Common myeloid progenitor, CD34-positive (primary cell): ENCODE measurements around the gene TBC1D1.
A peak's percentile ranks its signal among the peaks of the same experiment; 100 is the strongest.
"Not testable (repeated sequence)": the region's sequence is repeated elsewhere in the genome, so short reads cannot be mapped to it uniquely, and the experiment has no call there.

Experiments
- CTCF ChIA-PET: fragments of 350-600 bp; sonication (Branson Sonifier 250); formaldehyde crosslinking; loops from one replicate; lab custom pipeline; 2021; ENCODE audit warnings: antibody characterized with exemption; lab: Charles Lee
- POLR2A ChIA-PET: fragments of 350-600 bp; sonication (Branson Sonifier 250); formaldehyde crosslinking; loops from one replicate; lab custom pipeline; 2021; ENCODE audit warnings: antibody characterized with exemption; lab: Charles Lee
- DNase-seq, 3 donors: peaks; one replicate each; pipeline versions ENCODE4 v3.0.0 to v3.0.0-alpha.2; 2013
- H3K27ac ChIP-seq, 2 experiments: 1 replicate in 1 of 2; 2 replicates in 1 of 2; pipeline ENCODE4 v1.7.0; 2013; ENCODE audit warnings: inconsistent platforms in 2 of 2, low read length in 2 of 2, mild to moderate bottlenecking in 2 of 2, low read depth in 1 of 2, moderate library complexity in 1 of 2; ENCODE audit not compliant: severe bottlenecking in 2 of 2, insufficient read depth in 1 of 2, poor library complexity in 1 of 2
- H3K27me3 ChIP-seq, 5 experiments: replicated peaks in 2 of 5; 1 replicate in 3 of 5; 2 replicates in 2 of 5; pipeline versions ENCODE4 v1.6.1 to v1.7.0; 2013; ENCODE audit warnings: low read length in 4 of 5, mild to moderate bottlenecking in 2 of 5, moderate library complexity in 2 of 5, inconsistent platforms in 1 of 5; ENCODE audit not compliant: insufficient read depth in 5 of 5, control insufficient read depth in 4 of 5
- H3K36me3 ChIP-seq, 4 experiments: 1 replicate in 2 of 4; 2 replicates in 2 of 4; pipeline versions ENCODE4 v1.6.1 to v1.7.0; 2013; ENCODE audit warnings: low read length in 3 of 4, control low read depth in 1 of 4, mild to moderate bottlenecking in 1 of 4; ENCODE audit not compliant: control insufficient read depth in 4 of 4, insufficient read depth in 4 of 4
- H3K4me1 ChIP-seq, 4 experiments: 1 replicate in 3 of 4; 2 replicates in 1 of 4; pipeline versions ENCODE4 v1.6.1 to v1.7.1; 2013; ENCODE audit warnings: low read length in 3 of 4, mild to moderate bottlenecking in 3 of 4, control low read depth in 1 of 4, inconsistent platforms in 1 of 4, moderate library complexity in 1 of 4; ENCODE audit not compliant: control insufficient read depth in 4 of 4, insufficient read depth in 4 of 4; ENCODE audit errors: control extremely low read depth in 1 of 4
- H3K4me3 ChIP-seq, 7 experiments: 1 replicate in 4 of 7; 2 replicates in 3 of 7; pipeline versions ENCODE4 v1.5.1 to v1.7.0; 2013; ENCODE audit warnings: mild to moderate bottlenecking in 7 of 7, low read length in 6 of 7, moderate library complexity in 6 of 7, inconsistent platforms in 2 of 7, low read depth in 2 of 7, control low read depth in 1 of 7; ENCODE audit not compliant: insufficient read depth in 4 of 7, control insufficient read depth in 1 of 7; ENCODE audit errors: extremely low read depth in 1 of 7
- H3K9me3 ChIP-seq, 5 experiments: 1 replicate in 4 of 5; 2 replicates in 1 of 5; pipeline versions ENCODE4 v1.6.1 to v1.7.1; 2013; ENCODE audit warnings: low read length in 4 of 5, mild to moderate bottlenecking in 2 of 5, inconsistent platforms in 1 of 5, low read depth in 1 of 5, moderate library complexity in 1 of 5; ENCODE audit not compliant: control insufficient read depth in 4 of 5, insufficient read depth in 2 of 5; ENCODE audit errors: control extremely low read depth in 1 of 5
- WGBS: methylation state at CpG from one replicate; pipeline ENCODE4 v1.1.5; 2013; ENCODE audit not compliant: insufficient coverage; 5-methylcytosine and 5-hydroxymethylcytosine counted together

Gene TBC1D1

DNA sequence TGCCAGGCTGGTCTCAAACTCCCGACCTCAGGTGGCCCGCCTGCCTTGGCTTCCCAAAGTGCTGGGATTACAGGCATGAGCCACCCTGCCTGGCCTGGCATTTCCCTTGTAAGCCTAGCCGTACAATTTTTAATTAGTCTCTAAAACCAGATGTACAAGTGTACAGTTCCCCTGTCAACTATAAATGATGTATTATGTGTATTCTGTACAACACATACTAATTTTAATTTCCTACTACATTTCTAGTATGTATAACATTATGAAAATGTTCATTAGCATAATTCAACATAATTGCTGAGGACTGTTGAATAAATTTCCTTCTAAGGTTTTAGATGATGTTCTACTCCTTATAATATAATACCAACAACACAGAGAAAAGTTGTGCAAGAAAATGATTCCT is 27.8 kb downstream of the TBC1D1 start:
- H3K4me3 ChIP-seq: no peak overlapping the region
- H3K36me3 ChIP-seq: no peaks in the 10 kb centered on the region
- CTCF ChIA-PET: interaction anchor here (0.7 kb wide), 1 partner anchor 52 kb away, joined by 3 read pairs; no protein-coding TSS in a partner anchor
- no peak for DNase-seq
- POLR2A ChIA-PET: no interaction called here
- no peak overlapping the region for H3K27ac ChIP-seq
- no CpG with 5 or more reads among the region's 3 CpGs for WGBS
- H3K27me3 ChIP-seq: no peaks in the 10 kb centered on the region
- no peaks in the 10 kb centered on the region for H3K4me1 ChIP-seq
- H3K9me3 ChIP-seq: no peaks in the 10 kb centered on the region

GRCh38 chr4:37922328-37922727 is 31.4 kb downstream of the TBC1D1 start:
- Histone ChIP-seq H3K36me3 (no peaks in the 10 kb centered on the region), H3K4me3 (no peak overlapping the region), H3K27ac (no peak overlapping the region), H3K27me3 (no peaks in the 10 kb centered on the region), H3K9me3 (no peaks in the 10 kb centered on the region), H3K4me1 (no peaks in the 10 kb centered on the region)
- ChIA-PET CTCF (interaction anchor here (1.0 to 1.5 kb wide), 2 partner anchors 11 to 34 kb away, joined by 3 to 6 read pairs; no protein-coding TSS in a partner anchor), POLR2A (no interaction called here)
- peak in 2 of 3 donors; percentile 20 to 40 for DNase-seq
- 37% methylated on average over 3 of the region's 4 CpGs for WGBS

DNA sequence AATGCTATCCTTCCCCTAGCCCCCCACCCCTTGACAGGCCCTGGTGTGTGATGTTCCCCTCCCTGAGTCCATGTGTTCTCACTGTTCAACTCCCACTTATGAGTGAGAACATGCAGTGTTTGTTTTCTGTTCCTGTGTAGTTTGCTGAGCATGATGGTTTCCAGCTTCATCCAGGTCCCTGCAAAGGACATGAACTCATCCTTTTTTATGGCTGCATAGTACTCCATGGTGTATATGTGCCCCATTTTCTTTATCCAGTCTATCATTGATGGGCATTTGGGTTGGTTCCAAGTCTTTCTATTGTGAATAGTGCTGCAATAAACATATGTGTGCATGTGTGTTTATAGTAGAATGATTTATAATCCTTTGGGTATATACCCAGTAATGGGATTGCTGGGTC is 32.2 kb downstream of the TBC1D1 start:
- POLR2A ChIA-PET: not testable (repeated sequence)

DNA sequence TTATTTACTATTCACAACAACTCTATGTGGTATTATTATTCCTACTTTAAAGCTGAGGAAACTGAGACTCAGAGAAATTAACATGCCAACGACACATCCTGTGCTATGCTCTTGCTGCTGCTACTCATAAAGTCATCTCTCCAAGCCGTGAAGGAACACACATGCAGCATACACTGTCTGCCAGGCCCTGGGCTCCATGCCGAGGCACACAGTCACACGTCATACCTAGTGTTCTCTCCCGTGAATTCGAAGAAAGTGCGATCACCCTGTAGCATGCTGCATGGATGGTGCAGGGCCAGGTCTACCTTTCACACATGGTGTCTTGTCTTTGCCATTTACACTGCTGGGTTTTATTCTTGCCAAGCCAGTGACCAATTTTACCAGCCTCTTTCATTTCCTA is 34.1 kb downstream of the TBC1D1 start:
- Histone ChIP-seq H3K9me3 (no peaks in the 10 kb centered on the region), H3K27ac (no peak overlapping the region), H3K4me3 (no peak overlapping the region), H3K27me3 (no peaks in the 10 kb centered on the region), H3K36me3 (no peaks in the 10 kb centered on the region), H3K4me1 (peaks cover 2 to 7% (median 3%) of the 10 kb centered on the region in 4 experiments)
- POLR2A ChIA-PET: no interaction called here
- WGBS: 90% methylated on average over 7 of the region's 7 CpGs
- CTCF ChIA-PET: no interaction called here
- DNase-seq: no peak

More for the DNA sequence above, 32.2 kb downstream of the TBC1D1 start:
- H3K36me3 ChIP-seq, H3K27me3 ChIP-seq, H3K4me1 ChIP-seq, H3K27ac ChIP-seq, H3K9me3 ChIP-seq, H3K4me3 ChIP-seq, DNase-seq: not testable (repeated sequence)
- CTCF ChIA-PET: interaction anchor here (1.0 kb wide), 1 partner anchor 35 kb away, joined by 3 read pairs; no protein-coding TSS in a partner anchor

- no peaks in the 10 kb centered on the region for H3K9me3 ChIP-seq
- no peak overlapping the region for H3K27ac ChIP-seq
- ChIA-PET CTCF (interaction anchor here (1.3 to 1.5 kb wide), 2 partner anchors 10 kb away, joined by 4 to 5 read pairs; no protein-coding TSS in a partner anchor), POLR2A (no interaction called here)
- H3K4me3 ChIP-seq: no peak overlapping the region
- 100% methylated on average over 4 of the region's 4 CpGs for WGBS
- no peaks in the 10 kb centered on the region for H3K27me3 ChIP-seq
- H3K36me3 ChIP-seq: no peaks in the 10 kb centered on the region
- peaks cover 2 to 7% (median 3%) of the 10 kb centered on the region in 4 experiments for H3K4me1 ChIP-seq
- no peak for DNase-seq
Observed at GRCh38 chr4:37927434-37927833, 36.5 kb downstream of the TBC1D1 start.

DNA sequence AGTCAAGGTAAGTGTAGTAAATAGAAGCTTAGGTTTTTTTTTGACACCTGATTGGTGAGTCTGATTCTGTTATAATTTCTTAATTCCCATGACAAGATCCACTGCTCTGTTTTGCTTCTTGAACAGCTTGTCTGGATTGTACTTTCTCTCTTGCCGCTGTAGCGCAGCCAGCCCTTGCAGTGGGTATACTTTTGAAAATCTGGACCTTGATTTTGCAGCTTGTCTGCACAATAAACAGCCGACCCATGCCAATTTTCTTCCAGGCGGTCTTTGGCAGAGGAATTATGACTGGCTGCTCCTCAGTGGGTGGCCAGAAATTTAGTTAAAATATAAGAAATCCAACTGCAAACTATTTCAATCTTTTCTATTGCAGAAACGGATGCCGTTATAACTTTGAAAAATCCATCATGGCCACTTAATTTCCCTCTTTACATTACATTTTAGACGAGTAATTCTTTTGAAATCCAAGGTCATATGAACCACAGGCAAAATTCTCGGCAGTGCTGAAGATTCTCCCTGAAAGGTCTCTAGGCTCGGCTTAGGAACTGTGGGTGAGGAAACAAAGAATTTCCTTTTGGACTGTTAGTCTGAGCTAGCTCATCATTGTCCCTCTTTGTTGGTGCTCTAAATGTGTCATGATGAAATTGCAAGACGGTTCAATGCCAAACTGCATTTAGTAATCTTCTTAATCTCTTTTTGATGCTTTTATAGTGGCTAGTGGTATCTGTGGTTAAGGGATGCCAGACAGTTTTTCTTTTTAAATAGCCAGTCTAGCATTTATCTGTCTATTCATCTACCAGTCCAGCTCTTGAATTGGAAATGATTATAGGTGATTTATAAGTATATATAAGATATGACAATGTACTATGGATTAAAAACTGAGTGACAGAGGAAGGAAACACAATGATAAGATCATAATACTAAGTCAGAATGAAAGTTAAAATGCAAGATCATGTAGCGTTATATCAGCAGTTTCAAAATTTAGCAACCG is 37.8 kb downstream of the TBC1D1 start:
- ChIA-PET POLR2A (interaction anchor here (1.5 kb wide), 1 partner anchor 102 kb away, joined by 4 read pairs; the partner anchor contains the start of gene PGM2), CTCF (interaction anchor here (1.3 to 1.8 kb wide), 3 partner anchors 8 to 47 kb away, joined by 3 to 5 read pairs (median 5); no protein-coding TSS in a partner anchor)
- H3K4me3 ChIP-seq: no peak overlapping the region
- DNase-seq: peak in 2 of 3 donors; percentile 33 to 44
- no peaks in the 10 kb centered on the region for H3K9me3 ChIP-seq
- WGBS: 81% methylated on average over 10 of the region's 12 CpGs
- no peak overlapping the region for H3K27ac ChIP-seq
- peaks cover 2 to 7% (median 3%) of the 10 kb centered on the region in 4 experiments for H3K4me1 ChIP-seq
- H3K36me3 ChIP-seq: peaks cover 0 to 2% (median 0%) of the 10 kb centered on the region in 4 experiments
- no peaks in the 10 kb centered on the region for H3K27me3 ChIP-seq

GRCh38 chr4:37934096-37934495 is 43.2 kb downstream of the TBC1D1 start:
- POLR2A ChIA-PET: no interaction called here
- Histone ChIP-seq H3K9me3 (no peaks in the 10 kb centered on the region), H3K27ac (no peak overlapping the region), H3K4me3 (no peak overlapping the region), H3K27me3 (no peaks in the 10 kb centered on the region), H3K36me3 (peaks cover 0 to 4% (median 0%) of the 10 kb centered on the region in 4 experiments), H3K4me1 (peaks cover 0 to 3% (median 0%) of the 10 kb centered on the region in 4 experiments)
- DNase-seq: no peak
- CTCF ChIA-PET: interaction anchor here (1.8 kb wide), 1 partner anchor 12 kb away, joined by 6 read pairs; no protein-coding TSS in a partner anchor
- 95% methylated on average over 8 of the region's 8 CpGs for WGBS
